Activated CD8-positive, alpha-beta memory T cell treated with anti-CD3 and anti-CD28 coated beads for 24 hours (primary cell): ENCODE measurements around the gene SEC14L2.
"Not testable (repeated sequence)": the region's sequence is repeated elsewhere in the genome, so short reads cannot be mapped to it uniquely, and the experiment has no call there.

Experiments
- DNase-seq: peaks from one replicate; pipeline ENCODE4 v3.0.0-alpha.2; 2020

SEC14L2 gene

DNA sequence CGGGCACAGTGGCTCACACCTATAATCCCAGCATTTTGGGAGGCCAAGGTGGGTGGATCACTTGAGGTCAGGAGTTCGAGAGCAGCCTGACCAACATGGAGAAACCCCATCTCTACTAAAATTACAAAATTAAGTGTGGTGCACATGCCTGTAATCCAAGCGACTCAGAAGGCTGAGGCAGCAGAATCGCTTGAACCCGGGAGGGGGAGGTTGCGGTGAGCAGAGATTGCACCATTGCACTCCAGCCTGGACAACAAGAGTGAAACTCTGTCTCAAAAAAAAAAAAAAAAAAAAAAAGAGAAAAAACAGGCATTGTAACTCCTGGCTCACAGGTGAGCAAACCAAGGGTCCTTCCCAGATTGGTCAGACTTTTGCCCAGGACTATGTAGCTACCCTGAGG lies 63.7 kb downstream of the SEC14L2 start:
- DNase-seq = not testable (repeated sequence)

DNA sequence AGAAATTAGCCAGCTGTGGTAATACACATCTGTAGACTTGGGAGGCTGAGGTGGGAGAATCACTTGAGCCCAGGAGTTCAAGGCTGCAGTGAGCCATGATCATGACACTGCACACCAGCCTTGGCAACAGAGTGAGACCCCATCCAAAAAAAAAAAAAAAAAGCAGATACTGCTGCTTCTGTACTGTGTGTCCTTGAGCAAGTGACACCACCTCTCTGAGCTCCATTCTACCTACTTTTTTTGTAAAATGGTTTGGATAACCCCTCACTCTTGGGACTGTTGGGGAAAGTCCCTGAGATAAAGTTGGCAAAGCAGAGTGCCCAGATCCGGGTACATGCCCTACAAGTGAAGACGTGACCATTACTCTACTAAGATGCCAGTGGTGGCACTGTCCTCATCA lies 72.3 kb downstream of the SEC14L2 start:
- DNase-seq = no peak

DNA sequence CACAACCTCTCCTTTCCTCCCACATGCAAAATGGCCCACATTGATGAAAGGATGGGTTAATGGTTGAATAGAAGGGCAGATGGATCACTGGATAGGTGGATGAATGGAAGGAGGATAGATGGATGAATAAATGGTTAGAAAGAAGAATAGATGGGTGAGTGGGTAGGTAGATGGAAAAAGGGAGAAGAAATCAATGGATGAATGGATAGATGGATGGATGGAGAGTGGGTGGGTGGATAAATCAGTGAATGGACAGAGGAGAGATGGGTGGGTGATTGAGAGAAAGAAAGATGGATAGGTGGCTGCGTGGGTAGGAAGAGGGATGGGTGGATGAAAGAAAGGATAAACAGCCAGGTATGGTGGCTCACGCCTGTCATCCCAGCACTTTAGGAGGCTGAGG lies 73.8 kb downstream of the SEC14L2 start:
- no peak for DNase-seq

DNA sequence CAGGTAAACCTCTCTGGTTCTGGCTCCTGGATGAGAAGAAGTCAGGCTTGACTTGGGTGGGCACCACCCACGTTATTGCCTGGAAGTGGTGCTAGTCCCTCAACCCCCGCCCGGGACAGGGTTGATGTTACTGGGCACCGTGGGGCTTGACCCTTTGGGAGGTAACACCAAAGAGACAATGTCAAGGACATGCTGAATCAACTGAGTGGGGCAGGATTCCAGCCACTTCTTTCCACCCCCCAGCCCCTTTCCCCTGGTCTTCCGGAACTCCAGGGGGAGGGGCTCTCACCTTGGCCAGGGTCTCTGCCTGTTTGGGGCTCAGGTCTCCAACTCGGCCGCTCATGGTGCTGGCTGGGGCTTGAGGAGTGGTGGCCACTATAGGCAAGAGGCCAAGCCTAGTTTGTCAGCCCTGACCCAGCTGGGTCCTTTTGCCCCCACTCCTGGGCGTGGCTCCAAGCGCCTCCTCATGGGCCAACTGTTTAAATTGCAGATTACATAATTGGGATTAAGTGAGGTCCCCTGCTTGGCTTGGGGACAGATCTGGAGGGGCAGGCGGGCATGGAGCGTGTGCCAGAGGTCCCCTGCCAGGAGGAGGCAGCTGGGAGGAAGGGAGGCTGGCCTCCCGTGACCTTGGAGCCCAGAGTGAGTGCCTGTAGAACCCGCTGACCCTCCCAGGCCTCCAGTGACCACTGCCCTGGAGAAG lies 74.9 kb downstream of the SEC14L2 start, which contains the start of gene SEC14L3:
Gene SEC14L3, minus strand, starts transcription at position 402 of the 703 bp plus-strand sequence. Its CDS starts 59 bp downstream, at position 343.
- no peak for DNase-seq

DNA sequence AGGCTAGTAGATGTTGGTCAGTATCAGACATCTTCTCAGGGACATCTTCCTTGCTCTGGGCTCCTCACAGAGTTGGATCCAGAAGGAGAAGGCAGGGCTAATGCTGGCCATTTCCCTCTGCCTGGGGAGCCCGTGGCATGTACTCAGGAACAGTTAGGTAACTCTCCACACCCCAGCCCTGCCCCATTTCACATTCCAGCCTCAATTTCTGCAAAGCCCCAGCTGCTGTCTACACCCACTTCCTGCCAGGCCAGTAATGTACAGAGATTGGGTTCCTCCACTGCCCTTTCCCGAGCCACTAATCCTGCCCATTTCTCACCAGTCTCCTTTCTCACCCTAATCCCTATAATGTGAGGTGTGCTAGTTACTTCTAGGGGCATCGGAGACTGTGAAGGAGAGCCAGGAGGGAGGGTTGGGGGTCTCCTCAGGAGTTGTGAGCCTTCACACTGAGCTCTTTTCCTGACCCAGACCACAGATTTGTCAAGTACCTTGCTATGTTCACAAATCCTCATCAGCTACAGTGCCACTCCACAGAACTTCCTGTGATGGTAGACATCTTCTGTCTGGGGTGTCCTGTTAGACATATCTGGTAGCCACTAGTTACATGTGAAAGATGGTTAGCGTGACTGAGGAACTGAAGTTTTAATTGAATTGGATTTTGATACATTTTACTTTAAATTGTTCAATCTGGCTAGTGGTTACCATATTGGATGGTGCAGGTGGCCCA lies 76.3 kb downstream of the SEC14L2 start:
- no peak for DNase-seq

DNA sequence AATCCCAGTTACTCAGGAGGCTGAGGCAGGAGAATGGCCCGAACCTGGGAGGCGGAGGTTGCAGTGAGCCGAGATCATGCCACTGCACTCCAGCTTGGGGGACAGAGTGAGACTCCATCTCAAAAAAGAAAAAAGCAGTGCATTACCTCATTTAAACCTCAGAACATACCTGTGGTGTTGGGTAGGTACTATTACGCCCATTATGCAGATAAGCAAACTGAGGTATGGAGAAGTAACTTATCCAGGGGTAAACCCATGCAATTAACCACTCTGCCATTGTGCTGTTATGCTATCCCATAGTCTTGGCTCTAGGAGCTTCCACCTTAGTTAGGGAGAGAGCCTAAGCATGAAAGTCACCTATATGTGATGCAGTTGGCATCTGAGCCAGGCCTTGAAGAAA lies 77.3 kb downstream of the SEC14L2 start:
- DNase-seq = no peak
